SU-DHL-6 (cell line): Measurements from ENCODE around the gene NACC2.

ENCODE experiments used
- H2AFZ ChIP-seq: fragments of 200-600 bp; sonication (generic); 2 replicates; pipeline ENCODE4 v1.6.1; 2014; ENCODE audit warnings: low read depth, mild to moderate bottlenecking, moderate library complexity, mixed read lengths, antibody characterized with exemption, low read length; ENCODE audit not compliant: severe bottlenecking
- H3F3A ChIP-seq: fragments of 200-600 bp; shearing (Covaris generic); 2 replicates; pipeline ENCODE4 v1.6.0; 2016; ENCODE audit warnings: antibody characterized with exemption, mild to moderate bottlenecking; ENCODE audit not compliant: insufficient read depth
- H3K27ac ChIP-seq: fragments of 200-600 bp; sonication (generic); 2 replicates; pipeline ENCODE4 v1.5.1; 2016; ENCODE audit warnings: low read depth, mild to moderate bottlenecking, low read length, moderate library complexity, mixed read lengths
- H3K27me3 ChIP-seq: fragments of 200-600 bp; sonication (generic), shearing (Covaris generic); 2 replicates; pipeline ENCODE4 v1.6.0; 2014; ENCODE audit warnings: mild to moderate bottlenecking, low read length
- H3K36me3 ChIP-seq: fragments of 200-600 bp; sonication (generic); 2 replicates; pipeline ENCODE4 v1.6.1; 2014; ENCODE audit warnings: mild to moderate bottlenecking, low read length, mixed read lengths
- H3K4me2 ChIP-seq: fragments of 300-600, 200-600 bp; shearing (Covaris generic), sonication (generic); 2 replicates; pipeline ENCODE4 v1.6.0; 2014; ENCODE audit warnings: low read length, low read depth, mild to moderate bottlenecking; ENCODE audit not compliant: poor library complexity, severe bottlenecking
- H3K4me3 ChIP-seq: fragments of 200-600 bp; sonication (generic); 2 replicates; pipeline ENCODE4 v1.5.1; 2014; ENCODE audit warnings: antibody characterized with exemption, low read length, mild to moderate bottlenecking, mixed read lengths; ENCODE audit not compliant: insufficient read depth, poor library complexity, severe bottlenecking
- H3K79me2 ChIP-seq: fragments of 200-600 bp; sonication (generic); 2 replicates; pipeline ENCODE4 v1.6.1; 2014; ENCODE audit warnings: mild to moderate bottlenecking, low read length, moderate library complexity; ENCODE audit not compliant: insufficient read depth
- H3K9ac ChIP-seq: fragments of 200-600 bp; sonication (generic); 2 replicates; pipeline ENCODE4 v1.7.0; 2014; ENCODE audit warnings: mild to moderate bottlenecking, low read length
- H3K9me2 ChIP-seq: fragments of 200-600 bp; sonication (generic); replicated peaks from 2 replicates; pipeline ENCODE4 v1.6.1; 2014; ENCODE audit warnings: low read length; ENCODE audit not compliant: insufficient read depth
- H3K9me3 ChIP-seq: fragments of 200-600 bp; sonication (generic); 2 replicates; pipeline ENCODE4 v1.6.1; 2014; ENCODE audit warnings: low read length, mixed read lengths; ENCODE audit not compliant: insufficient read depth
- H4K20me1 ChIP-seq: fragments of 200-600 bp; sonication (generic); 2 replicates; pipeline ENCODE4 v1.6.1; 2014; ENCODE audit warnings: low read depth, mild to moderate bottlenecking, antibody characterized with exemption, low read length, moderate library complexity, mixed read lengths
- CTCF ChIP-seq: fragments of 200-600 bp; sonication (generic); IDR thresholded peaks from one replicate; pipeline ENCODE4 v1.5.1; 2017; ENCODE audit warnings: antibody characterized with exemption, mild to moderate bottlenecking, low read length, moderate library complexity; ENCODE audit not compliant: insufficient read depth, poor library complexity, severe bottlenecking
- EZH2phosphoT487 ChIP-seq: fragments of 200-600 bp; sonication (generic), shearing (Covaris generic); conservative IDR thresholded peaks from 2 replicates; pipeline ENCODE4 v1.6.1; 2018; ENCODE audit warnings: mild to moderate bottlenecking, antibody characterized with exemption, low read length, moderate library complexity, mixed read lengths

Gene NACC2

GRCh38 chr9:136133959-136134484, 38.9 kb upstream of the NACC2 start:
- Histone ChIP-seq H2AFZ (no peak overlapping the region), H3K36me3 (no peaks in the 10 kb centered on the region), H3K9me3 (no peaks in the 10 kb centered on the region), H3K27me3 (no peaks in the 10 kb centered on the region), H3K9ac (no peak overlapping the region), H3K4me3 (no peak overlapping the region), H4K20me1 (no peaks in the 10 kb centered on the region), H3K9me2 (no peaks in the 10 kb centered on the region), H3K27ac (no peak overlapping the region), H3K79me2 (no peaks in the 10 kb centered on the region), H3F3A (no peaks in the 10 kb centered on the region), H3K4me2 (no peak overlapping the region)
- no peak for TF ChIP-seq EZH2phosphoT487
- TF ChIP-seq CTCF, result no peak

- H3K9ac ChIP-seq, result no peak overlapping the region
- H3K4me3 ChIP-seq, result no peak overlapping the region
- no peak for TF ChIP-seq EZH2phosphoT487
- no peak for TF ChIP-seq CTCF
These were observed 38.3 kb upstream of the NACC2 start for GRCh38 chr9:136133191-136133958.

DNA sequence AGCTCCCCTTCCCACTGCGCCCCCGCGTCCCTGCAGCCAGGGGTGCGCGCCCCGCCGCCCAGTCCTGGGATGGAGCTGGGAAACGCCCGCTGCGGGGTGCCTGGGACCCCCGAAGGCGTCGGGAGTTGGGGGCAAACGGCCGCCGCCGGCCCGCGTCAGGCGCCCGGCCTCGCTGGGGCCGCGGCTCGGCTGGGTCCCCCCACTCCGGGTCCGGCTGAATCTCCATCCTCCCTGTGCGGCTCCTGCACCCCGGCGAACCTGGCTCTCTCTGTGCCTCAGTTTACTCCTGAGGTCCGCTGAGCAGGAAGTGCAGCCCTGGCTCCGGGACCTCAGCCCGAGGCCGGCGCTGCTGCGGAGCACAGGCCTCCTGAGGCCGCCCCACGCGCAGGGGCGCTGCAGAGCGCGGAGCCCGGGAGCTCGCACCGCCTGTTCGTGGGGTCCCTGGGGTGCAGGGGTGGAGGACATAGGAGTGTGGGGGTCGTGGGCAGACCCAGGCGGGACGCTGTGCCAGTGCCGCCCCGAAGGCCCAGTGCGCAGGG, 37.5 kb upstream of the NACC2 start:
- no peaks in the 10 kb centered on the region for H3K36me3 ChIP-seq
- H3K4me3 ChIP-seq, result no peak overlapping the region
- H2AFZ ChIP-seq, result no peak overlapping the region
- no peak overlapping the region for H3K9ac ChIP-seq
- TF ChIP-seq CTCF (no peak), EZH2phosphoT487 (no peak)
- no peaks in the 10 kb centered on the region for H3K9me3 ChIP-seq
- H3K27ac ChIP-seq, result no peak overlapping the region
- no peaks in the 10 kb centered on the region for H3K79me2 ChIP-seq
- no peaks in the 10 kb centered on the region for H3K27me3 ChIP-seq
- no peaks in the 10 kb centered on the region for H3F3A ChIP-seq
- no peak overlapping the region for H3K4me2 ChIP-seq
- no peaks in the 10 kb centered on the region for H3K9me2 ChIP-seq
- no peaks in the 10 kb centered on the region for H4K20me1 ChIP-seq

More at GRCh38 chr9:136133191-136133958, 38.3 kb upstream of the NACC2 start:
- H3F3A ChIP-seq, result no peaks in the 10 kb centered on the region
- H2AFZ ChIP-seq, result no peak overlapping the region
- no peaks in the 10 kb centered on the region for H3K9me2 ChIP-seq
- H3K79me2 ChIP-seq, result no peaks in the 10 kb centered on the region
- H3K27me3 ChIP-seq, result no peaks in the 10 kb centered on the region
- H3K36me3 ChIP-seq, result no peaks in the 10 kb centered on the region
- no peaks in the 10 kb centered on the region for H4K20me1 ChIP-seq
- H3K27ac ChIP-seq, result no peak overlapping the region
- no peak overlapping the region for H3K4me2 ChIP-seq
- H3K9me3 ChIP-seq, result no peaks in the 10 kb centered on the region
